Epithelial cell of esophagus (primary cell): ENCODE results near the gene SF3A2.
"Not testable (repeated sequence)": the region's sequence is repeated elsewhere in the genome, so short reads cannot be mapped to it uniquely, and the experiment has no call there.

Experiments used
- DNase-seq: peaks from one replicate; pipeline ENCODE4 v3.0.0; 2010; ENCODE audit warnings: low read depth
- H3K4me3 ChIP-seq: 2 replicates; pipeline ENCODE4 v1.5.1; 2011; ENCODE audit warnings: mild to moderate bottlenecking, low read length, control low read depth
- TF ChIP-seq, protein P1 (sequence below): IDR thresholded peaks from 2 replicates; pipeline ENCODE4 v1.5.1; 2011; ENCODE audit warnings: low read depth, mild to moderate bottlenecking, low read length, control low read depth, inconsistent platforms; ENCODE audit not compliant: insufficient read depth; ENCODE audit errors: missing control alignments

SF3A2 gene

DNA sequence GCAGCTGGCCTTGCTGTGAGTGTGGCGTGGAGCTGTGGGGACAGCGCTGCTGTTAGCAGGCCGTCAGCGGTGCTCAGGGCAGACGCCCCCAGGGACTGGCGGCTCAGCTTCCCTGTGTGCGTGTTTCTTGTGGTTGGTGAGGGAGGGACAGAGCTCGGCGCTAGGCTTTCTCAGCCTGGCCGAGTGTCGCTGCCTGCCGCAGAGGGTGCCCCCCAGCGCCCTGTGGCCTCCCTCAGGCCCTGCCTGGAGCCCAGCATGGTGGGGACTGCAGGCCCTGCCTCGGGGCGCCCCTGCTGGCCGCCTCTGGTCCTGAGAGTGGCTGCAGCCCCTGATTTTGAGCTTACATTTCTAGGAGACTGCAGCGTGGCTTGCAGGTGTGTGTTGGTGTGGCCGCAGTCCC, 37.4 kb upstream of the SF3A2 start:
- no peak overlapping the region for H3K4me3 ChIP-seq
- TF ChIP-seq, protein P1, sequence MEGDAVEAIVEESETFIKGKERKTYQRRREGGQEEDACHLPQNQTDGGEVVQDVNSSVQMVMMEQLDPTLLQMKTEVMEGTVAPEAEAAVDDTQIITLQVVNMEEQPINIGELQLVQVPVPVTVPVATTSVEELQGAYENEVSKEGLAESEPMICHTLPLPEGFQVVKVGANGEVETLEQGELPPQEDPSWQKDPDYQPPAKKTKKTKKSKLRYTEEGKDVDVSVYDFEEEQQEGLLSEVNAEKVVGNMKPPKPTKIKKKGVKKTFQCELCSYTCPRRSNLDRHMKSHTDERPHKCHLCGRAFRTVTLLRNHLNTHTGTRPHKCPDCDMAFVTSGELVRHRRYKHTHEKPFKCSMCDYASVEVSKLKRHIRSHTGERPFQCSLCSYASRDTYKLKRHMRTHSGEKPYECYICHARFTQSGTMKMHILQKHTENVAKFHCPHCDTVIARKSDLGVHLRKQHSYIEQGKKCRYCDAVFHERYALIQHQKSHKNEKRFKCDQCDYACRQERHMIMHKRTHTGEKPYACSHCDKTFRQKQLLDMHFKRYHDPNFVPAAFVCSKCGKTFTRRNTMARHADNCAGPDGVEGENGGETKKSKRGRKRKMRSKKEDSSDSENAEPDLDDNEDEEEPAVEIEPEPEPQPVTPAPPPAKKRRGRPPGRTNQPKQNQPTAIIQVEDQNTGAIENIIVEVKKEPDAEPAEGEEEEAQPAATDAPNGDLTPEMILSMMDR, result no peak
- DNase-seq, result no peak

DNA sequence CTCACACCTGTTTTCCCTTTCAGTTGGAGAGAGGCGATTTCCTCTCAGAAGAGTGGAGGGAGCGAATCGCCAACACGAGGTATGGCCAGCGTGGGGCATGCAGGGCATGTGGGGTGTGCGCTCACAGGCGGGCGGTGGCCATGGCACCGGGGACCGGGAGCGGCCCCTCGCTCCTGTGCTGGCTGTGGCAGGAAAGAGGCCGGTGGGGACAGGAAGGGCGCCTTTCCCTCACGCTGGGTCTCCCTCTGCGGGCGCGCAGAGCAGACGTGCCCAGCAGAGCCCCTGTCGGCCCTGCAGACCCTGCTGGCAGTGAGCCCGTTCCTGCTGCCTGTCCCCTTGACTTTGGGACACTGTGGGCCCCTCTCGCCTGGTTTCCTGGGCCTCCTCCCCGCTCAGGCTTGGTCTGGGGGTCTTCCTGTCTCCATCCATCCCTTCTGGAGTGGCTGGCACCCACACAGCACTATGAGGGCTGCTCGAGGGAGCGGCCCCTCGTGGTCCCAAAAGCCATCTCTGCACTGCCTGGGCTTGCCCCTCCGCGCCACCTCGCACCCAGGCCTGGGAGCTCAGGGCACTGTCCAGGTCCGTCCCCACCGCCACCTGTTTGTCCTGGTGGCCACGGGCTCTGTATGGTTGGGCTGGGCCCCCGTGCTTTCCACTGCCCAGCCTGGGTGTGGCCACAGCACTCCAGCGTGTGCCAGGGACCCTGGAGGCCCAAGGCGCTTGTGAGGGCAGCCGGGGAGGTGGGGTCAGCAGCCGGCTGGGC, 36.6 kb upstream of the SF3A2 start:
- no peak overlapping the region for H3K4me3 ChIP-seq
- DNase-seq, result no peak
- TF ChIP-seq, protein P1, result no peak

DNA sequence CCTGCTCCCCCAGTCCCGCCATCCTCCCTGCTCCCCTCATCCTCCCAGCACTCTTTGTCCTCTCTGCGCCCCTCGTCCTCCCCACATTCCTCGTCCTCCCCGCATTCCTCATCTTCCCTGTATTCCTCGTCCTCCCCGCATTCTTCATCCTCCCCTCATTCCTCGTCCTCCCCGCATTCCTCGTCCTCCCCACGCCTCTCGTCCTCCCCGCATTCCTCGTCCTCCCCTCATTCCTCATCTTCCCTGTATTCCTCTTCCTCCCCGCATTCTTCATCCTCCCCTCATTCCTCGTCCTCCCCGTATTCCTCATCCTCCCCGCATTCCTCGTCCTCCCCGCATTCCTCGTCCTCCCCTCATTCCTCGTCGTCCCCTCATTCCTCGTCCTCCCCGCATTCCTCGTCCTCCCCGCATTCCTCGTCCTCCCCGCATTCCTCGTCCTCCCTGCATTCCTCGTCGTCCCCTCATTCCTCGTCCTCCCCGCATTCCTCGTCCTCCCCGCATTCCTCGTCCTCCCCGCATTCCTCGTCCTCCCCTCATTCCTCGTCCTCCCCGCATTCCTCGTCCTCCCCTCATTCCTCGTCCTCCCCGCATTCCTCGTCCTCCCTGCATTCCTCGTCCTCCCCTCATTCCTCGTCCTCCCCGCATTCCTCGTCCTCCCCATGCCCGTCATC, 35.9 kb upstream of the SF3A2 start:
- not testable (repeated sequence) for H3K4me3 ChIP-seq, DNase-seq

DNA sequence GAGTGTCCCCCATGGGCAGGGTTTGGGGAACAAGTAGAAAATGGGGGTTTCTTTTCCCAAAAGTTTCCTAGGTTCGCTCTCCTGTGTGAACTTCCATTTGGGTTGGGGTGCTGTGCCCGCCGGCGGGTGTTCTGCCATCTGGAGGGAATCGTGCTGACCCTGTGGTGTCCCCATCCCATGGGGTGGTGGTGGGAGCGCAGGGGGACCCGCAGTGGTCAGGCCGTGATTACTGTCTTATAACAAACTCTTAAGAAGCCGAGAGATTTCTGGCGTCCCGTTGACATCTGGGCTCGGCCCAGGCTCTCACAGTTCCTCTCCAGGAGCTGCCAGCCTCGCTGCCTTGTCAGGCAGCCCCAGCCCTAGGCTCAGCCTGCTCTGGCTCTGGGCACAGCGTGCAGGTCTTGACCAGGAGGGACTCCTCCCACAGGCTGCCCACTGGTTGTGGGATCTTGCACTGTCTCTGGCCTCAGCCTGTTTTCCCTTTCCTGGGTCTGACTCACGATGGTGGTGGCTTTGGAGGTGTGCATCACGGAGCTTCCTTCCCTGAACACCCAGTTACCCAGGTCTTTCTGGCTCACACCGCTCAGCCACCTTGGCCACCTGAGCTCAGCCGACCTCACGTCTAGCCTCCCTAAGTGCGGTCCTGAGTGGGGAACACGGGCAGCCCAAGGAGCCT, 35.0 kb upstream of the SF3A2 start:
- no peak overlapping the region for H3K4me3 ChIP-seq
- peak; percentile 58 for DNase-seq
- TF ChIP-seq, protein P1, result no peak

DNA sequence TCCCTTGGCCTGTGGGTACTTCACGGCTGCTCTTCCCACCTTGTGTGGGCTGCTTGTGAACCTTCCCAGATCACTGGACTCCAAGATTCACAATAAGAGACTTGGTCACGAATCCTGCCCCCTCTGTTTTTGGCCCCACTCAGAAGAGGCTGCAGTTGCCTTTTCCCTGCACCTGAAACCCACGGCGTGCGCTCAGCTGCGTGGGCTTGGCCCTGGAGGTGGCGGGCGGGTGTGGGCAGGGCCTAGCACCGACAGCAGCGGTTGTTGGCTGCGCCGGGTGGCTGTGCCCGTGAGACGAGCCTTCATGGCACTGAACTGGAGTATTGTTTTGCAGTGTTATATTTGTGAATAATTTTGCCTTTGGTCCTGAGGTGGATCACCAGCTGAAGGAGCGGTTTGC, 34.3 kb upstream of the SF3A2 start:
- TF ChIP-seq, protein P1, result no peak
- no peak for DNase-seq
- H3K4me3 ChIP-seq, result no peak overlapping the region

DNA sequence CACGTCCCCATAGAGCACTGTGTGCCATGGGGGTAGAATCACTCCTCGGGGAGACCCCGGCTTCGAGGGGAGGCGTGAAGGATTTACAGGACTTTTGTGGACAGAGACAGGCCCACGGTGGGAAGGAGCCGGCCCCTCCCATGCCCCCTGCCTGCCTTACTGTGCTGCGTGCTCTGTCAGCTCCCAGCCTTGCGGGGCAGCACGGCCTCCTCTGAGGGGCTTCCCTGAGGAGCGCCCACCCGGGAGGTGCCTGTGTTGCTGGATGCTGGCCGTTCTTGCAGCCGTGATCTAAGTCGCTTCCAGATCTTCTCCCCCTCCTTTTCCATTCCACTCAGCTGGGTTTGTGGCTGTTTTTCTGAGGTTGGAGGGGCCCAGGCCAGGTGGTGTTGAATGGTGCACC, 29.6 kb upstream of the SF3A2 start:
- no peak overlapping the region for H3K4me3 ChIP-seq
- DNase-seq, result no peak
- TF ChIP-seq, protein P1, result no peak

DNA sequence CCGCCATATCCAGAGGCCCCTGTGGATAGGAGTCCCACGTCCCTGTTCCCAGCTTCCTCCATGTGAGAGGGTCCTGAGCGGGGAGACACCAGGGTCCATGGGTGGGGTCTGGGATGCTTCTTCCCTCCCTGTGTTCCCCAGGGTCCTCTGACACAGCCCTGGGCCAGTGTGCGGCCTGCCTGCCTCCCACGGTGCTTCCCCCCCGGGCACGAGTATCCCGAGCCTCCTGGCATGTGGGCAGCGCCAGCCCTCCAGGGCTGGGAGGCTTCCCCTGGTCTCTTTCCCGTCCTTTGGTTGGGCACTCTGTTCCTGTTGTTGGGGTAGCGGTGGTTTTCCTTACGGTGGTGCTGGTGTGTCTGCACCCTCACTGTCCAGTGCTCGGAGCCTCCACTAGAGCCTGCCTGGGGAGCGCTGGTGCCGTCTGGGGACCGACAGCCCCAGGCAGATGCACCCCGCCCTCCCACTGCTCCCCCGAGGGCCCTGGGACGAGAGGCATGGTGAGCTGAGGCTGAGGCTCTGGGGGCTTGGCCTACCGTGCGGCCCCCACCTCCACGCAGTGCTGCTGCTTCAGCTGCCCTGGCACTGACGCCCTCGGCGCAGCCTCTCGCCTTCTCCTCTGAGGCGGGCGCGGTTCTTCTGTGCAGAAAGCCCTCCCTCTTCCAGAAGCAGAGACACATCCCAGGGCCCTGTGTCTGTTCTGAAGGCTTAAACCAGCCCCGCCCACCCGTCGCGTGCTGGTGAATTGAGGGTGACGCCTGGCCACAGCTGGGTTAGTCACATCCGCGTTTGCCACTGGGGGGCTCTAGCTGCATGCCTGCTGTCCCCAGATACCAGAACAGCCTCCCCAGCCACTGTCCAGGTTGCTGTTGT, 28.4 kb upstream of the SF3A2 start:
- peak; percentile 43 for DNase-seq
- no peak overlapping the region for H3K4me3 ChIP-seq

More for the DNA sequence above, 28.4 kb upstream of the SF3A2 start:
- TF ChIP-seq, protein P1, result no peak
